ENCODE results near the gene TMPRSS13.

Gene TMPRSS13

GRCh38 chr11:117901601-117902000, 27.6 kb downstream of the TMPRSS13 start:
- no peak overlapping the region for H3K4me3 ChIP-seq
- H3K9ac ChIP-seq, result no peak overlapping the region
- no peaks in the 10 kb centered on the region for H3K36me3 ChIP-seq
- no peaks in the 10 kb centered on the region for H4K20me1 ChIP-seq
- H3K9me3 ChIP-seq (replicated peaks in 1 of 11), result no peaks in the 10 kb centered on the region
- TF ChIP-seq Cebpa-rat (IDR thresholded peaks at IDR 0.05), result no peak
- H3K27ac ChIP-seq, result no peak overlapping the region
- no peaks in the 10 kb centered on the region for H3K27me3 ChIP-seq
- peak overlapping the region in 2 of 11 experiments; percentile 5 to 51; a peak in 3 of 22 replicates for H3K4me2 ChIP-seq
- H3K4me1 ChIP-seq, result peaks cover 20 to 34% (median 30%) of the 10 kb centered on the region in 10 experiments

DNA sequence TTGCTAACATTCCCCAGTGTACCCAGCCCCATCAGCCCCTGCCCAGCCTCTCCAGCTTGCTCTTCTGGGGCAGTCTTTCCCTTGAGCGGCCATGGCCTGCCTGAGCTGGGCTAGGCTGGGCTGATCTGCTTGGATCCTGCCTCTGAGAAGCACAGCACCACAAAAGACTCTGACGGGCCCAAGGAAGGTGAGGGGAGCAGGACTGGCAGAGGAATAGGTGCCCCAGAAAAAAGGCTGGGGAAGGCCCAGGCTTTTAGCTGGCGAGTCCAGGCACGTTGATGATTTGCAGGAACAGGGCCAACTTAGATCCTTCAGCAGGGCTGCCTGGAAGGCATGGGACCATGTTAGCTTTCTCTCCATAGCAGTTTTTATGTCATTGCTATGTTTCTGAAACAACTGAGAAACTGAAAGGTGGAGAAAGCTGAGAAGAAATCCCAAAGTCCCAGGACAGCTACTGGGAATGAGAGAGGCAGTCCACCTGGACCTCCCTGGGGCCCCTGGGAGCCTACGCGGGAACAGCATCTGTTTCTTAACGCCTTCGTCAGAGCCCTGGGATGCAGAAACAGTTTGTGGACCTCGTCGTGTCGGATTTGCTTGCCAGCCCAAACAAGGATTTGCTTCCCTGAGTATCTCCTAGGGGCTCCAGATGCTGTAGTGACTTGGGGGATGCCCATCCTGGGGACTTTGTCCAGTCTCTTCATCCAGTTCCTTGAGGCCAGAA, 28.3 kb downstream of the TMPRSS13 start:
- no peak for TF ChIP-seq Cebpa-rat (IDR thresholded peaks at IDR 0.05)
- no peak overlapping the region for H3K4me3 ChIP-seq
- H3K27ac ChIP-seq, result peak overlapping the region in 3 of 11 experiments; percentile 18 to 53 (median 19); a peak in 3 of 22 replicates
- no peaks in the 10 kb centered on the region for H3K27me3 ChIP-seq
- peaks cover 20 to 34% (median 30%) of the 10 kb centered on the region in 10 experiments for H3K4me1 ChIP-seq
- no peaks in the 10 kb centered on the region for H4K20me1 ChIP-seq
- H3K9me3 ChIP-seq (replicated peaks in 1 of 11), result no peaks in the 10 kb centered on the region
- no peak overlapping the region for H3K9ac ChIP-seq
- no peaks in the 10 kb centered on the region for H3K36me3 ChIP-seq
- H3K4me2 ChIP-seq, result peak overlapping the region in 10 of 11 experiments; percentile 47 to 87 (median 70); a peak in 17 of 22 replicates

GRCh38 chr11:117900121-117900648, 29.0 kb downstream of the TMPRSS13 start:
- Histone ChIP-seq H3K4me2 (peak overlapping the region; percentile 47 to 87 (median 62); a peak in 21 of 22 replicates), H3K9ac (no peak overlapping the region), H3K4me3 (no peak overlapping the region), H3K4me1 (peaks cover 20 to 34% (median 30%) of the 10 kb centered on the region in 10 experiments), H3K36me3 (no peaks in the 10 kb centered on the region), H3K27ac (peak overlapping the region in 4 of 11 experiments; percentile 18 to 53 (median 34); a peak in 5 of 22 replicates), H3K27me3 (no peaks in the 10 kb centered on the region), H4K20me1 (no peaks in the 10 kb centered on the region), H3K9me3 (replicated peaks in 1 of 11) (no peaks in the 10 kb centered on the region)
- TF ChIP-seq Cebpa-rat (IDR thresholded peaks at IDR 0.05), result no peak

GRCh38 chr11:117898059-117898458, 31.1 kb downstream of the TMPRSS13 start:
- Histone ChIP-seq H3K27me3 (no peaks in the 10 kb centered on the region), H3K9ac (no peak overlapping the region), H3K9me3 (replicated peaks in 1 of 11) (peaks cover 0 to under 1% (median 0%) of the 10 kb centered on the region in 11 experiments; a peak in 1 of 22 replicates), H3K27ac (no peak overlapping the region), H3K4me1 (peaks cover 14 to 34% (median 22%) of the 10 kb centered on the region in 10 experiments; a peak in 19 of 20 replicates), H3K4me3 (no peak overlapping the region), H3K36me3 (no peaks in the 10 kb centered on the region), H4K20me1 (no peaks in the 10 kb centered on the region), H3K4me2 (peak overlapping the region in 2 of 11 experiments; percentile 23 to 44; a peak in 4 of 22 replicates)
- no peak for TF ChIP-seq Cebpa-rat (IDR thresholded peaks at IDR 0.05)

- peaks cover 0 to 18% (median 11%) of the 10 kb centered on the region in 11 experiments; a peak in 13 of 22 replicates for H3K9me3 ChIP-seq (replicated peaks in 1 of 11)
- TF ChIP-seq Cebpa-rat (IDR thresholded peaks at IDR 0.05), result no peak
- no peaks in the 10 kb centered on the region for H3K27me3 ChIP-seq
- H3K4me3 ChIP-seq, result no peak overlapping the region
- no peaks in the 10 kb centered on the region for H4K20me1 ChIP-seq
- no peaks in the 10 kb centered on the region for H3K4me1 ChIP-seq
- H3K9ac ChIP-seq, result no peak overlapping the region
- no peak overlapping the region for H3K4me2 ChIP-seq
- H3K36me3 ChIP-seq, result no peaks in the 10 kb centered on the region
- no peak overlapping the region for H3K27ac ChIP-seq
Observed at GRCh38 chr11:117892651-117893050, 36.6 kb downstream of the TMPRSS13 start.

GRCh38 chr11:117891362-117891761, 37.8 kb downstream of the TMPRSS13 start:
- H3K27ac ChIP-seq, result no peak overlapping the region
- H4K20me1 ChIP-seq, result no peaks in the 10 kb centered on the region
- H3K9ac ChIP-seq, result no peak overlapping the region
- H3K4me3 ChIP-seq, result no peak overlapping the region
- TF ChIP-seq Cebpa-rat (IDR thresholded peaks at IDR 0.05), result no peak
- H3K4me2 ChIP-seq, result no peak overlapping the region
- no peaks in the 10 kb centered on the region for H3K36me3 ChIP-seq
- H3K4me1 ChIP-seq, result no peaks in the 10 kb centered on the region
- H3K27me3 ChIP-seq, result no peaks in the 10 kb centered on the region
- H3K9me3 ChIP-seq (replicated peaks in 1 of 11), result peaks cover 0 to 18% (median 11%) of the 10 kb centered on the region in 11 experiments; a peak in 13 of 22 replicates

GRCh38 chr11:117888139-117888566, 41.0 kb downstream of the TMPRSS13 start:
- no peak for TF ChIP-seq Cebpa-rat (IDR thresholded peaks at IDR 0.05)
- no peak overlapping the region for H3K9ac ChIP-seq
- H4K20me1 ChIP-seq, result no peaks in the 10 kb centered on the region

GRCh38 chr11:117887431-117888138, 41.6 kb downstream of the TMPRSS13 start:
- H4K20me1 ChIP-seq, result no peaks in the 10 kb centered on the region

More at GRCh38 chr11:117888139-117888566, 41.0 kb downstream of the TMPRSS13 start:
- Histone ChIP-seq H3K36me3 (no peaks in the 10 kb centered on the region), H3K9me3 (replicated peaks in 1 of 11) (peaks cover 0 to 18% (median 11%) of the 10 kb centered on the region in 11 experiments; a peak in 13 of 22 replicates), H3K4me1 (no peaks in the 10 kb centered on the region), H3K27me3 (no peaks in the 10 kb centered on the region), H3K4me3 (no peak overlapping the region), H3K27ac (no peak overlapping the region), H3K4me2 (no peak overlapping the region)

DNA sequence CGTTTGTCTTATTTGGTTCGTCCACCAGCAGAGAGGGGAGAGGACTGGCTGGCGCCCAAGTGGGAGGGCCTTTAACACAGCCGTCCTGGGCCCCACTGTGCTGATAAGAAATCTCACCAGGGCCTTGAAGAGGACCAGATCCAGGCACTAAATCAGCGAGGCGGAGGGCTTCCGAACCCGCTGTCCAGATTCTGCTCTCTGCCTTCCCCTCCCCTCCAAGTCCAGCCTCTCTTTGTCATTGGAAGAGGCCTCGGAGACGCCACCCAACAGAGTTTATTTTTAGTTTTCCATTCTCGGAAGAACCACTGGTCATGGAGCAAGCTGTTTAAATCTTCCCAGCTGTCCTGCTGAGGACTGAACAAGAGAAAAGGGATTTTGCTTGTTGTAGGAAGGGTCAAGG, 43.4 kb downstream of the TMPRSS13 start:
- Histone ChIP-seq H3K9me3 (replicated peaks in 1 of 11) (peaks cover 0 to 11% (median 7%) of the 10 kb centered on the region in 11 experiments; a peak in 9 of 22 replicates), H3K9ac (no peak overlapping the region), H3K27me3 (peaks cover 0 to 3% (median 0%) of the 10 kb centered on the region in 11 experiments; a peak in 2 of 22 replicates), H3K4me1 (no peaks in the 10 kb centered on the region), H3K27ac (no peak overlapping the region), H3K4me3 (no peak overlapping the region), H3K4me2 (no peak overlapping the region), H4K20me1 (no peaks in the 10 kb centered on the region), H3K36me3 (no peaks in the 10 kb centered on the region)
- no peak for TF ChIP-seq Cebpa-rat (IDR thresholded peaks at IDR 0.05)

More at GRCh38 chr11:117887431-117888138, 41.6 kb downstream of the TMPRSS13 start:
- Histone ChIP-seq H3K36me3 (no peaks in the 10 kb centered on the region), H3K4me2 (no peak overlapping the region), H3K27me3 (no peaks in the 10 kb centered on the region), H3K9ac (no peak overlapping the region), H3K4me1 (no peaks in the 10 kb centered on the region), H3K9me3 (replicated peaks in 1 of 11) (peaks cover 0 to 14% (median 8%) of the 10 kb centered on the region in 11 experiments; a peak in 13 of 22 replicates), H3K4me3 (no peak overlapping the region), H3K27ac (no peak overlapping the region)
- TF ChIP-seq Cebpa-rat (IDR thresholded peaks at IDR 0.05), result no peak

Measured in BLaER1 treated with 17β-estradiol and CSF1 and Interleukin-3, amounts not matched to agents 10 nM and 100 nM (cell line).